ENCODE data around the gene TOP3A. TPM values are rescaled to one million over a fixed set of nuclear protein-coding genes. Genes with fewer than 3 reads are reported as not detected.

Gene TOP3A
- polyA plus RNA-seq, 1 donor (not counting 4 experiments of a cell fraction or from before 2014, with no cell fraction given) = 11.6 TPM

DNA sequence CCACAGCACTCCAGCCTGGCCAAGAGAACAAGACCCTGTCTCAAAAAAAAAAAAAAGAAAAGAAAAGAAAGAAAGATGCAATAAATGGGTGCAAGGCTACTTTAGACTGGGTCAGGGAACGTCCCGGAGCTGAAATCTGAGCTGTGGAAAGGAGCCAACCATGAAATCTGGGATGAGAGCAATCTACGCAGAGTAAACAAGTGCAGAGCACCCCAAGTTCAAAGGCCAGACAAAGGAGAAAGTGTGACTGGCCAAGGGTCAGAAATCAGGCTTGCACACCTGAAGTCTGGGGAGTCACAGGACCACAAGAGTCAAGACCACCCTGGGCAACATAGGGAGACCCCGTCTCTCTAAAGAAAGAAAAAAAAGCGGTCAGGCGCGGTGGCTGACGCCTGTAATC is 45.7 kb upstream of the TOP3A start:
- no peak overlapping the region for H3K27ac ChIP-seq (ENCODE audit: control insufficient read depth, insufficient read depth, low read length)
- TF ChIP-seq, protein P1, sequence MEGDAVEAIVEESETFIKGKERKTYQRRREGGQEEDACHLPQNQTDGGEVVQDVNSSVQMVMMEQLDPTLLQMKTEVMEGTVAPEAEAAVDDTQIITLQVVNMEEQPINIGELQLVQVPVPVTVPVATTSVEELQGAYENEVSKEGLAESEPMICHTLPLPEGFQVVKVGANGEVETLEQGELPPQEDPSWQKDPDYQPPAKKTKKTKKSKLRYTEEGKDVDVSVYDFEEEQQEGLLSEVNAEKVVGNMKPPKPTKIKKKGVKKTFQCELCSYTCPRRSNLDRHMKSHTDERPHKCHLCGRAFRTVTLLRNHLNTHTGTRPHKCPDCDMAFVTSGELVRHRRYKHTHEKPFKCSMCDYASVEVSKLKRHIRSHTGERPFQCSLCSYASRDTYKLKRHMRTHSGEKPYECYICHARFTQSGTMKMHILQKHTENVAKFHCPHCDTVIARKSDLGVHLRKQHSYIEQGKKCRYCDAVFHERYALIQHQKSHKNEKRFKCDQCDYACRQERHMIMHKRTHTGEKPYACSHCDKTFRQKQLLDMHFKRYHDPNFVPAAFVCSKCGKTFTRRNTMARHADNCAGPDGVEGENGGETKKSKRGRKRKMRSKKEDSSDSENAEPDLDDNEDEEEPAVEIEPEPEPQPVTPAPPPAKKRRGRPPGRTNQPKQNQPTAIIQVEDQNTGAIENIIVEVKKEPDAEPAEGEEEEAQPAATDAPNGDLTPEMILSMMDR (optimal IDR thresholded peaks at IDR 0.05 in 1 of 3, IDR thresholded peaks at IDR 0.05 in 1 of 3, conservative IDR thresholded peaks at IDR 0.05 in 1 of 3; ENCODE audit: extremely low read depth in 1 of 3, insufficient read depth in 2 of 3, low read length in 3 of 3) = no peak
- TF ChIP-seq EZH2 (IDR thresholded peaks at IDR 0.05; ENCODE audit: low read length) = no peak
- H3K4me2 ChIP-seq (ENCODE audit: control insufficient read depth, extremely low read depth, insufficient read depth, low read depth, low read length) = no peak overlapping the region
- dilution Hi-C loops (cut with MboI; ENCODE audit: extremely low pct_ligation_motif_present, low sequenced_read_pairs) = no loop called here
- H3K4me3 ChIP-seq (ENCODE audit: control insufficient read depth in 2 of 3, extremely low read depth in 1 of 3, insufficient read depth in 2 of 3, low read depth in 1 of 3, low read length in 3 of 3) = no peak overlapping the region
- H3K9me3 ChIP-seq (ENCODE audit: control insufficient read depth, low read depth, low read length) = no peaks in the 10 kb centered on the region
- H3K4me1 ChIP-seq (ENCODE audit: control insufficient read depth, extremely low read depth, insufficient read depth, low read length) = peaks cover 10% of the 10 kb centered on the region
- H3K36me3 ChIP-seq (ENCODE audit: control insufficient read depth in 2 of 2, extremely low read depth in 1 of 2, insufficient read depth in 2 of 2, low read length in 2 of 2) = no peaks in the 10 kb centered on the region
- H2AFZ ChIP-seq (ENCODE audit: control insufficient read depth, low read length) = no peak overlapping the region
- DNase-seq (ENCODE audit: low read depth, low spot score) (no peak), FAIRE-seq (no peak)
- H3K79me2 ChIP-seq (ENCODE audit: control insufficient read depth, insufficient read depth, low read length) = peaks cover 4% of the 10 kb centered on the region
- H4K20me1 ChIP-seq (ENCODE audit: control insufficient read depth, extremely low read depth, insufficient read depth, low read length) = no peaks in the 10 kb centered on the region
- H3K9me1 ChIP-seq (ENCODE audit: control insufficient read depth, extremely low read depth, insufficient read depth, low read length) = no peaks in the 10 kb centered on the region
- H3K9ac ChIP-seq (ENCODE audit: control insufficient read depth, extremely low read depth, insufficient read depth, low read length) = no peak overlapping the region
- no peaks in the 10 kb centered on the region for H3K27me3 ChIP-seq (ENCODE audit: control insufficient read depth, extremely low read depth, insufficient read depth, low read length)

DNA sequence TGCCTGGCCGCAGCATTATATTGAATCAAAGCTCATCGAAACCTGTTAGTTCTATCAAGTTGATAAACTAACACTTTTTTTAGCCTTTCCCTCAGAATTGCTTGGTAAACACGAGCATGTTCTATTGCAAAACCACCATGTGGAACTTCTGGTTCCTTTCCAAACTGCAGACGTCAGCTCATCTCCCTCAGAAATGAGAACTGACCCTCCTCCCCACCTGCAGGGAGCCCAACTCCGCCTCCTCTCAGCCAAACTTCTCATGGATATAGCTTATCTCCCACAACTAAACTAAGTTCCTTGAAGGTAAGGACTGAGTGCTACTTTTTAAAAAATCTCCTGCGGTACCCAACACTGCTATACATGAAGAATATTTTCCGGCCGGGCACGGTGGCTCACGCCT is 41.8 kb upstream of the TOP3A start:
- Histone ChIP-seq H3K27me3 (ENCODE audit: control insufficient read depth, extremely low read depth, insufficient read depth, low read length) (no peaks in the 10 kb centered on the region), H3K4me1 (ENCODE audit: control insufficient read depth, extremely low read depth, insufficient read depth, low read length) (peaks cover 3% of the 10 kb centered on the region), H3K36me3 (ENCODE audit: control insufficient read depth in 2 of 2, extremely low read depth in 1 of 2, insufficient read depth in 2 of 2, low read length in 2 of 2) (peaks cover 0 to 2% of the 10 kb centered on the region in 2 experiments), H3K4me2 (ENCODE audit: control insufficient read depth, extremely low read depth, insufficient read depth, low read depth, low read length) (no peak overlapping the region), H3K4me3 (ENCODE audit: control insufficient read depth in 2 of 3, extremely low read depth in 1 of 3, insufficient read depth in 2 of 3, low read depth in 1 of 3, low read length in 3 of 3) (no peak overlapping the region), H3K27ac (ENCODE audit: control insufficient read depth, insufficient read depth, low read length) (no peak overlapping the region), H3K79me2 (ENCODE audit: control insufficient read depth, insufficient read depth, low read length) (no peaks in the 10 kb centered on the region), H2AFZ (ENCODE audit: control insufficient read depth, low read length) (no peak overlapping the region), H4K20me1 (ENCODE audit: control insufficient read depth, extremely low read depth, insufficient read depth, low read length) (no peaks in the 10 kb centered on the region), H3K9me3 (ENCODE audit: control insufficient read depth, low read depth, low read length) (no peaks in the 10 kb centered on the region), H3K9me1 (ENCODE audit: control insufficient read depth, extremely low read depth, insufficient read depth, low read length) (no peaks in the 10 kb centered on the region), H3K9ac (ENCODE audit: control insufficient read depth, extremely low read depth, insufficient read depth, low read length) (no peak overlapping the region)
- DNase-seq (ENCODE audit: low read depth, low spot score) (no peak), FAIRE-seq (no peak)
- dilution Hi-C loops (cut with MboI; ENCODE audit: extremely low pct_ligation_motif_present, low sequenced_read_pairs) = no loop called here
- TF ChIP-seq, protein P1 (optimal IDR thresholded peaks at IDR 0.05 in 1 of 3, IDR thresholded peaks at IDR 0.05 in 1 of 3, conservative IDR thresholded peaks at IDR 0.05 in 1 of 3; ENCODE audit: extremely low read depth in 1 of 3, insufficient read depth in 2 of 3, low read length in 3 of 3) = no peak
- no peak for TF ChIP-seq EZH2 (IDR thresholded peaks at IDR 0.05; ENCODE audit: low read length)

Measured in keratinocyte (primary cell).